Astrocyte of the hippocampus (primary cell): ENCODE results near the gene CMPK2.

ENCODE experiments used
- DNase-seq: peaks from one replicate; pipeline ENCODE4 v3.0.0; 2011; ENCODE audit warnings: low read depth, low spot score

CMPK2 gene

GRCh38 chr2:6812857-6813530 is 52.7 kb downstream of the CMPK2 start:
- no peak for DNase-seq

GRCh38 chr2:6810961-6811360 is 54.7 kb downstream of the CMPK2 start:
- DNase-seq: no peak

- no peak for DNase-seq
Observed at GRCh38 chr2:6808426-6808825, 57.3 kb downstream of the CMPK2 start.

GRCh38 chr2:6806604-6807003 is 59.1 kb downstream of the CMPK2 start:
- no peak for DNase-seq

DNA sequence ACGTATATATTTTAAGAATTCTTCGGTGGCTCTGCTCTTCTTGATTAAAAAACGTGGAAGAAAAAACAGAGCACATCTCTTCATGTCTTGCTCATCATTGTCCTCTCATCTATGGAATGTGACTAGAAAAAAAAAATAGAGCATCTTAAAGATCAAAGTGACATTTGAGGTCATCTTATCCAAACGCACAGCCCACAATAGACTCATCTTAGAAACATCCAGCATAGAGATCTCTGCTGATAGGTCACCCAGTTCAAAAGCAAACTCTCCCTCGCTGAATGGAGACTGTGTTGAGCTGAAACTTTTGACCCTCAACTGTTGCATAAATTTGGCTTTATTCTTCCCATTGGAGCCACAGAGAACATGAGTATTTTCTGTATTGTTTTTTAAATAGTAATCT is 65.2 kb downstream of the CMPK2 start:
- no peak for DNase-seq
